ENCODE results near the gene TBC1D8.

Gene TBC1D8

DNA sequence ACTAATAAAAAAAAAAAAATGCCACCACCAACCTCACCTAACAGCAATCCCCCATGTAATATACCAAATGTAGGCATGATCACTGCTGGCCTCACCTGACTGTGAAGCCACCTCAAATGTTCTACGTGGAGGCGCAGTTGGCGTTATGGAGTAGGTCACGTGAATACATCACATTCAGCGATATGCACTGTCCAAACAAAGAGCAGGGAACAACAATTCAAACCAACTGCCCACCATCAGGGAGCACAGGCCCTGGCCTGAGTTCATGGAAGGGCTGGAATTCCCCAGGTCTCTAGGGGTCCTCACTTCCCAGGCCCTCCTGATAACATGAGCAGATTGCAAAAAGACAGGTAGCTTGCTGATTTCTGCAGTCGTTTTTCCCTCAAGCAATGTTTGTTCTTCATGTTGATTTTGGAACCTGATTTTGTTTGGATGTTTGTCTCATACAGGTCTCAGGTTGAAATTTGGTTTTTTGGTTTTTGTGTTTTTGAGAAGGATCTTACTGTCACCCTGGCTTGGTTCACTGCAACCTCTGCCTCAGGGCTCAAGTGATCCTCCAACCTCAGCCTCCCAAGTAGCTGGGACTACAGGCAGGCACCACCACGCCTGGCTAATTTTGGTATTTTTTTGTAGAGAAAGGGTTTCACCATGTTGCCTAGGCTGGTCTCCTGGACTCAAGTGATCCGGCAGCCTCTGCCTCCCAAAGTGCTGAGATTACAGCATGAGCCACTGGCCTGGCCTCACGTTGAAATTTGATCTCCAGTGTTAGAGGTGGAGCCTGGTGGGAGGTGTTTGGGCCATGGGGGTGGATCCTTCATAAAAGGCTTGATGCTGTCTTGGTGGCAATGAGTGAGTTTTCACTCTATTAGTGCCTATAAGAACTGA is 15.5 kb downstream of the TBC1D8 start:
- peak; percentile 31 for DNase-seq (ENCODE audit: low spot score)

DNA sequence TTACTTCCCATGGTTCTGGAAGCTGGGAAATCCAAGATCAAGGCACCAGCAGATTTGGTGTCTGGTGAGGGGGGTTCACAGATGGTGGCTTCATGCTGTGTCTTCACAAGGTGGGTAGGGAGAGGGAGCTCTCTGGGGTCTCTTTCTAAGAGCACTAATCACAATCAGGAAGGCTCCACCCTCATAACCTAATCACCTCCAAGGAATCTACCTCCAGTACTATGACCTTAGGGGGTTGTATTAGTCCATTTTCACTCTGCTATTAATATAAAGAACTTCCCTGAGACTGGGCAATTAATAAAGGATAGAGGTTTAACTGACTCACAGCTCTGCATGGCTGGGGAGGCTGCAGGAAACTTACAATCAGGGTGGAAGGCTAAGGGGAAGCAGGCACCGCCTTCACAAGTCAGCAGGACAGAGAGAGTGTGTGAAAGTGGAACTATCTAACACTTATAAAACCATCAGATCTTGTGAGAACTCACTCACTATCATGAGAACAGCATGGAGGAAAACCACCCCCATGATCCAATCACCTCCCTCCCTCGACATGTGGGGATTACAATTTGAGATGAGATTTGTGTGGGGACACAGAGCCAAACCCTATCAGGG is 17.6 kb downstream of the TBC1D8 start:
- DNase-seq (ENCODE audit: low spot score), result no peak

DNA sequence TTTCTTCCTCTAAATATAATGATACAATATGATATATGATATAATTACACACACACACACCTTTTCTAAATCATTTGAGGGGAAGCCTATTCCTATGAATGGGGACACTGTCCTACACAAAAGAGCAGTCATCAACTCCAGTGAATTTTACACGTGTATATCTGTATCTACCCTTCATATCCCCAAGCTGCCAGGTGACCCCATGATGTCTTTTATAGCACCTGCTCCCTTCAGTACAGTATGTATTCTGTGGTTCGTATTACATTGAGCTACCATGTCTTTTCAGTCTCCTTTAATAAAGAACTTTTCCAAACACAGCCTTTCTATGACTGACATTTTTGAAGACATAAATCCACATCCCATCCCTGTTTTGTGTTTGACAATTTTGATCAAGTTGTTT is 19.0 kb downstream of the TBC1D8 start:
- no peak for DNase-seq (ENCODE audit: low spot score)

DNA sequence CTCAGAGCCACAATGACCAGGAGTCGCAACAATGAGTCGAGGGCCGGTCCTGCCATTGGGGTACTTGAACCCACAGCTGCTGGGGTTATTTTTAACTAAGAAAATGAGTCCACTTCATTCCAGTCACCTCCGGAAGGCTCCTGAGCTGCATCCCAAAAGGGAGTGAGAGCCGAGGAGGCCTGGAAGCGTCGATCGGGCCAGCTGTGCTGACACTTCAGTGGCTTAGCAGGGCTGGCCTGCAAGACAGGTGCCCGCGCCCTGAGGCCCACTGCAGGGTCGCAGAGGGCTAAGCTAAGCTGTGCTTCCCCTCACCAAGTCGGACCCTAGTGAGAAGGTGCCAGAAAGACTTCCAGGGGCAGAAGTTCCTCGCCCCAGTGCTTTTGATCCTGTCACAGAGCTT is 21.1 kb downstream of the TBC1D8 start:
- no peak for DNase-seq (ENCODE audit: low spot score)

DNA sequence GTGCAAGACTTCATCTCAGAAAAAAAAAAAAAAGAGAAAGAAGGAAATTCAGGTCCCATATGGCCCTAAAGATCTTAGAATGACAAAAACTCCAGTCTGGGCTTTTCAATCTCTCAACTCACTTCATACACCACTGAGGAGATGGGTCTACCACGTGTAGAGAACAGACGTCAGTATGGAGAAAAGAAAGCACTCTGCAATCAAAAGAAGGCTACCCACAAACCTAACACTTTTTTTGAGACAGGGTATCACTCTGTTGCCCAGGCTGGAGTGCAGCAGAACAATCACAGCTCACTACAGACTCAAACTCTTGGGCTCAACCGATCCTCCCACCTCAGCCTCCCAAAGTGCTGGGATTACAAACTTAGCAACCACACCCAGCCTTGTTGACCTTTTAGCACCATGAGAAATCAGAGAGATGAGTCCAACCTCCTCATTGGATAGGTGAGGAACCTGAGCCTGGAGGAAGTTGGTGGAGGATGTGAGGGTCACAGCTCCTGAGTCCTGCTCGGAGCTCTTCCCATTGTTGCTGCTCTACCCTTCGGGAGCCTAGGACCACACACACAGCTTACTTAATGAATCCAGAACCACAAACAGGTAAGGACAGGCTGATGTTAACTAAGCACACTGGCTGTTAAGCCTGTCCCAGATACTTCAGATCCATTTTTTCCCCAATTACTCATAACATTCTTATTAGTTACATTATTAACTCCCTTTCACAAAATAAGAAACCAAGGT is 23.7 kb downstream of the TBC1D8 start:
- no peak for DNase-seq (ENCODE audit: low spot score)

DNA sequence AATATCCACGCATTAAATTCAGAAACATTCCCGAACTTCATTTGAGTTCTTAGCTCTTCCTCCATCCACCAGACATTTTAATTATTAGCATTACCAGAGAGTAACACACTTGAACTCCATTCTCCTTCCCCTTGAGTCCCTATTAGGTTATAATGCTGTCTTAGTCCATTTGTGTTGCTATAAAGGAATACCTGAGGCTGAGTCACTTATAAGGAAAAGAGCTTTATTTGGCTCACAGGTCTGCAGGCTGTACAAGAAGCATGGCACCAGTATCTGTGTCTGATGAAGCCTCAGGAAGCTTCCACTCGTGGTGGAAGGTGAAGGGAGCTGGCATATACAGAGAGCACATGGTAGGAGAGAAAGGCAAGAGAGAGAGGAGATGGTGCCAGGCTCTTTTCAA is 25.4 kb downstream of the TBC1D8 start:
- no peak for DNase-seq (ENCODE audit: low spot score)

DNA sequence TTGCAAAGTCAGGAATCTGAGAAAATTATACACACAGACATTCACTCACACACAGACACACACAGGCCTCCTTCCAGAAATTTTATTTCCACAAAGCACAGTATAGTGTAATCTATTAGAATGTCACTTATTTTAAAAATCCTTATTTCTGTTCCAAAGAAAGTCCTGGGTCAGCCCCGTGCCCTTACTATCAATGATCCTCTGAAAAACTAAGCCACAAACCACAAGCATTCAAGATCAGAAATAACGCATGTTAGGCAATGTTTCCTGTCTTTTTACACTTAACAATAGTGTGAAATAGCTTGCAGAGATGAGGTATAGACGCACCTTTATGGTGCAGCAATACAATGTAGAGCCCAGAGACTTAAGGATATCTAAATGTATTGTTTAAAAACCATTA is 25.8 kb downstream of the TBC1D8 start:
- peak; percentile 63 for DNase-seq (ENCODE audit: low spot score)

DNA sequence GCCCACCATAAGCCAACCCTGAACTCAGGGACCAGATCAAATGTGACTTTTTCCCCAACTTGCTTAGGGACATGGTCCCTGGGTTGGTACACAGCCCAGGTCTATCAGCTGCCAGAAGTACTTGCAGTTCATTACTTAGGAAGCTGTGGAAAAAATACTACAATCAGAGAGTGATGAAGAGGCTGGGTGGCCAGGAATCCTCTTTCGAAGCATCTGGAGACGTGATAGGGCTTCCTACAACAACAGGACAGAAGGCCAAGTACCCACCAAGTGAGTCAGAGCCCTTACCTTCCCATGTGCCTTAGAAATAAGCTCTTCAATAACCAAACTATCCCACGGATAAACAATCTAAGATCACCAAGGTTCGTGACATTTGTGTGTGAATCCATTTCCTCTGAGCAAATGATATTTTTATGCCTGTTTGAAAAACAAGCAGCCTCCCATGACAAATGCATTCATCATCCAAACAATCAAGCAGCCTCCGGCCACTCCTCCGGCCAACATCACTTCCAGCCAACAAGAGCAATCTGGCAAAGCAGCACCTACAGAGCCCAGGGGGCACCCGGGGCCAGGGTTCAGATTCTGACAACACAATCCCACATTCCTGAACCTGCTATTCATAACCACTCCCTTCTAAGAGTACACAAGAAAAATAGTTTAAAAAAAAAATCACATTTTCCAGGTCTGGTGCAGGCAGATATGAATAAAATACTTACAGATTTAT is 26.4 kb downstream of the TBC1D8 start:
- peak; percentile 89 for DNase-seq (ENCODE audit: low spot score)

DNA sequence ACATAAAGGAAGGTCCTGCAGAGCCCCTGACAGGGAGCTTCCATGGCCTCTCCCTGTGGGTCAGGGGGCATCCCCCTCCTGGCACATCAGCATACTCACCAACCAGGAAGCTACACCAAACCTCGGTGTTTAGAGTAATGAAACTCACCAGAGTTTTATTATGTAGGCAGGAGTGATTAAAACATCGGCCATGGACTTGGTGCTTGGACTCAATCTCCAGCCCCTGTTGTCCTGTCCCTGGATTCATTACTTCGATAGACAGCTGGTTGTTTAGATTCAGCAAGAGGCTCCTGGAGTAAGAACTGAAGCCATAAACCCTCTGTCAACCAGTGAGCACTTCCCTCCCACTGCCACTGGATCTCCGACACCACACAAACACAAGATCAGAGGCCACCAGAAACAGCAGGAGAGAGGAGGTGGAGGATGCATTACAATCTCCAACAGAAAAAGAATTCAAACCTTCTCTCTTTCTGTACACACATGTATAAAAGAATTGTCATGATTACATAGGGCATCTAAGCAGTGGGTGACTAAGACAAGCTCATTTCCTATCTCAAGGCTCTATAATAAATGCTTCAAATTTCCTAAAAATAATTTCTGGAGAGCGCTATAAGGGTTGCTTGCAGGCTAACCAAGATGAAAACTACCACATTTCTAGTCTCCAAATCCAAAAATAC is 27.2 kb downstream of the TBC1D8 start:
- no peak for DNase-seq (ENCODE audit: low spot score)

DNA sequence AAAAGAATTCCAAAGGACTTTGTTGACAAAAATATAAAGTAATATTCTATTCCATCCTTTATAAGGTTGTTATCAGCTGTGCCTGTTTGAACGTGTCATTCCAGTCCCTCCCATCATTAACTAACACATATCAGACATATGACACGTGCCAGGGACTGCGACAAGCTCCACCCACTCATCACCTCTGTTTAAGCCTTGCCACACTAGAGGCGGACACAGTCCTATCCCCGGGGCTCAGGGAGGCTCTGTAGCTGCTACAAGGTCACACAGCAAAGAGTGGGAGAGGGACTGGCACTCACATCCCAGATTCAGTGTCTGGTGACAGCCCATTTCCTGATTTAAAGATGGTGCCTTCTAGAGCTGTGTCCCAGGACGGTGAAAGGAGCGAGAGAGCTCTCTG is 30.0 kb downstream of the TBC1D8 start:
- peak; percentile 57 for DNase-seq (ENCODE audit: low spot score)

DNA sequence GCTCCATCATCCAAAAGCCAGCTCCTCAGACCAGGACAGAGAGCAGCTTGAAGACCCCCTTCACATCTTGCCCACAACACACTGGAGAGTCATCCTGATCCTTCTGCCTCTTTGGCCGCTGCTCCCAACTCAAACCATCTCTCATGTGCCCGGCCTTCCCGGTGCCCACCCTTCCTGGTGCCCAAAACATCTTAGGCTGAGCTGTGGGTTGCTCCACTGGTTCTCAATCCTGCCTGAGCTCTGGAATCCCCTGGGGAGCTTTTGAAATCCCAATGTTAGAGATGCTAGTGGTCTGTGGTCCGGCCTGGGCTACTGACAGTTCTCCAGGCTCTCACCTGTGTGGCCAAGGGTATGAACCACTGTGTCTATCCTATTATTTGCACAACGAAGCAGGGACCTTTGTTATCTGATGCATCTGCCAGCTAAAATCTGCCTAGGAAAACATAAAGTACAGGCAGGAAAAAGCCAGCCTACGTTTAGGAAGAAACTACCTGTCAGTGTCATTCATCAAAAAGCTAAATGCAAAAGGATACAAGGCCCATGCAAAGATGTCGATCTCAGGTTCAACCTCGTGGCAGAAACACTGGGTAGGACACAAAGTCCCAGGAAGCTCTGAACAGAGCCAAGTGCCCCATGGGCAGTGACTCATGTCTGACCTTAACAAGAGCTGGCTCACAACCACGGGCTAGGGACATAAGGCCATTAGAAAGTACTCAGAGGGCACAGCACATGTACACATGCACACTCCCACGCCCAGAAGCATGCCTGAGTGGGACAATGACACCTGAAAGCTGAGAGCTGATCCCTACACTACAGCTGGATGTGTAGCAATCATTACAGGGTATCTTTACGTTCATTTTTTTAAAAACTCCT is 30.8 kb downstream of the TBC1D8 start:
- peak; percentile 92 for DNase-seq (ENCODE audit: low spot score)

DNA sequence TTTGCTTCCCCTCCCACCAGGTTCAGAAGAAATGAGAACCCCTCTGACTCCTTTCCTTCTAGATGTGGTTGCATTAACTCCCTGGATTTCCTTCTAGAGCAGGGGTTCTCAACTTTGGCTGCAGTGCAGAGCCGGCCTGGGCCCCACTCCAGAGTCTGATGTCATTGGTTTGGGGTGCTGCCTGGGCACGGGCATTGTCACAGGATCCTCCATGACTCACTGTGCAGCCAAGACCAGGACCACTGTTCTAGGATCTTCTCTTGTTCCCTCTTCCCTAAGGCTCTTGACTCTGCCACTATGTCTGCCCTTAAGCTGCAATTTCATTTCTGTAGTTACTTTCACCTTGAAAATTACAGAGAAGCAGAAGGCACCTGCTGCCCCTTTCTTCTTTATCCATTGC is 31.8 kb downstream of the TBC1D8 start:
- no peak for DNase-seq (ENCODE audit: low spot score)

DNA sequence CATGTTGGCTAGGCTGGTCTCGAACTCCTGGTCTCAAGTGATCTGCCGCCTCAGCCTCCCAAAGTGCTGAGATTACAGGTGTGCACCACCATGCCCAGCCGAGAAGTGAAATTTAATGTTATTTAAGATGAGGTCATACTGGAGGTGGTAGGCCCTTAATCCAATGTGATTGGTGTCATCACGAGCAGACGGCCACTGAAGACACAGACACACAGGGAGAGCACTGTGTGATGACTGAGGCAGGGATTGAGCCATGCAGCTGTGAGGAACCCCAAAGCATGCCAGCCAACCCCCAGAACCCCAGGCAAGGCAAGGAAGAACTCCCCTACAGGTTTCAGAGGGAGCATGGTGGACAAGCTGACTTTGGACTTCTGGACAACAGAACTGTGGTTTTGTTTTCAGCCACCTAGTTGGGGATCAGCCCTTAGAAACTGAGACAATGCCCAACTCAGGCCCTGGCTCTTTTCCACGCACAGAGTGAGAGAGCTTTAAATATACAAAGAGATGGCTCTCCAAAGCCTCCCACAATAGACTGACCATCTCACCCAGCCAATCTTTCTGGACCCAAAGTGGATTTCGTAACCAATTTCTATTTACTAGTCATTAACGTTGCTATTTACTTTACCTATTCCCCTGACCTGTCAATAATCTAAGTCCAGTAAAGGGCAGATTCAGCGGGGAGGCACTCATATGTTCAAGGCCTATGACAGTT is 34.2 kb downstream of the TBC1D8 start:
- DNase-seq (ENCODE audit: low spot score), result no peak

DNA sequence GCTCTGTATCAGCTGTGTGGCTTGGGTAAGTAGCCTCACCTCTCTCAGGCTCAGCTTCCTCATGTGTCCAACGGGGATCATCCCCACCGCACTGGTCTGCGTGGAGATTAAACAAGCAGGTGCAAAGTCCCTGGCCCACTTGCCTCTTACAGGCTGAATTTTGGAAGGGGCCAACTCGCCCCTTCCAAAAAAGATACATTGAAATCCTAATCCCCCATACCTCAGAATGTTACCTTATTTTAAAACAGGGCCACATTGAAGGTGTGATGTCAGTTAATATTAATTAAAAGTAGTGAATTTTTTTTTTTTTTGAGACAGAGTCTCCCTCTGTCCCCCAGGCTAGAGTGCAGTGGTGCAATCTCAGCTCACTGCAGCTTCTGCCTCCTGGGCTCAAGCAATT is 34.8 kb downstream of the TBC1D8 start:
- no peak for DNase-seq (ENCODE audit: low spot score)

DNA sequence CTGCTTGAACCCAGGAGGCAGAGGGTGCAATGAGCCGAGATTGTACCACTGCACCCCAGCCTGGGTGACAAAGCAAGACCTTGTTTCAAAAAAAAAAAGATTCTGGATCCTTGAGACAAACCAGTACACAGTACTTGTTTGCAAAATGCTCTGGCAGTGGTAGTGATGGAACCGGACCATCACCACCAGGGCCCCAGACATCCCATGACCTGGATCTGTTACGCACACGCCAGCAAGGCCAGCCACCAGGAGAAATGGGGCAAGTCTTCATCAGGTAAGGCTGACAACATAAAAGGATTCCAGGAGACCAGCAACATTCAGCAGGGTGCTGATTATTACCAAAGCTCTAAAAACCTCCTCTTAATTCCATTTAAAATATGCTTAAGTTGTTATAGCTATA is 35.5 kb downstream of the TBC1D8 start:
- DNase-seq (ENCODE audit: low spot score), result no peak

DNA sequence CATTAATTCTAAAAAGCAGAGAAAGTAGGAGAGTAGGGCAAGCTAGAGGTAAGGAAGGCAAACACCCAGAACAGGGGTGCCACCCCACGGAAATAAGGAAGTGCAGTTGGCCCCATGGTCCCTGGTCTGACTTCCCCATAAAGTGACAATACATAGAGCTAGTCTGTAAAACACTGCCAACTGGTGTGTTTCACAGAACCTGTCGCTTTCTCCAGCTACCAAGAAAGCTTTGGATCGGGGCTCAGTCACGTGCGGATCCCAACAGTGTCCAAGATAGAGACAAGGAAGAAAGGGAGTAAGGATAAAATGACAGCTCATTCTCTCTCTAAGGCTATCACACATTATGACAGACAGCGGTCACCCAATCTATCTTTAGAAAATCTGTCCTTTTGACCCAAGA is 36.4 kb downstream of the TBC1D8 start:
- no peak for DNase-seq (ENCODE audit: low spot score)

DNA sequence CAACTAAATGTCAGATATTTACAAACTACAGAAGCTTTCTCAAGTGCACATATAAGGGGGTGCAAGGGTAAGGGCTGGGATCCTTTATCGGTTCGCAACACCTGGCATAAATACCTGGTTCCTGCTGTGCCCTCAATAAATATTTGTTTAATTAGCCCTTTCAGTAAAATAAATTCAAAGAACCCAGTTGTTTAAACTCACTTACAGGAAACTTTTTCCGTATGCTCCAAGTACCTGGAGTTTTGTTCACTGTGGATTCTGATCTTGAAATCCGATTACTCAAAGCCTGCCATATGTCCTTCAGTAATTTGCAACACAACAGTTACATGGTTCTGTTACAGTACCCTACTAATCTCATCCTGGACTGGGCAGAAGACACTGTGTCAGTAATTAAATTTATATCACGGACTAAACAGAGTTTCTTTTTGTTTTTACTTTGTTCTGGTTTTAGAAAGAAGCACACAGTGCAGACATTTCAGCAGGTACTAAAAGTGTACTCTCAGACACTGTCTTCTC is 36.9 kb downstream of the TBC1D8 start:
- no peak for DNase-seq (ENCODE audit: low spot score)

DNA sequence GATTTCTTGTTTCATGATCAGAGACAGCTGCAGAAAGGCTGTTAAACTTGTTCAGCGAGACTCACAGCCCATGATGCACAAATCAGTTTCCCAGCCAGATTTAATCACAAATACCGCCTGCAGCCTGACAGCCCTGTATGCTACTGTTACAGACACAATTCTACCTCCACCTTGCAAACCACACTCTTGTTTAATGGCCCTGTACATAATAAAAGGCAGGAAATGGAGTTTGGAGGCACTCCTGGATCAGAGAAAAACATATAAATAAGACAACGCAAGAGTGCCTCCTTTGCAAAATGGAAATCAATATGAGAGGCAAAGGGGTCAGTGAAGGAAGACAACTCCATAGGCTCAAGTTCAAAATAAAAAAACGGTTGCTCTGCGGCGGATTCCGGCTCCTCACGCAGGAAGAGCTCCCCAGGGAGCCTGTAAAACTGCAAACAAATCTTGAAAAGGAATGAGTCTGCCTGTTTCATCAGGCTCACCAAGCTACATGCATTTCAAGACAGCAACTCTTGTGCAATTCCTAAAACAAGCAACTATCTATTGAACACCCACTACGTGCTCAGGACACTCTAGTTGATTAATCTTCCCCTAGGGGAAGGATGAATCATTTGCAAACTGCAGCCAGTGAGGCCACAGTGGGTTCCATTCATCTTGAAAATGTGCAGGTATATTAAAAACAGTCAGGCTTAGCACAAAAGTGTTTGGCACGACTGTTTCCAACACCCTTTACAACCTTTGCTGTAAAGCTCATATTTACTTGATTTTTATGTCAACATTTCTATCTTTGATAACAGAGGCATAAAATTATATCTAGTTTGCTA is 37.5 kb downstream of the TBC1D8 start:
- DNase-seq (ENCODE audit: low spot score), result peak; percentile 25

DNA sequence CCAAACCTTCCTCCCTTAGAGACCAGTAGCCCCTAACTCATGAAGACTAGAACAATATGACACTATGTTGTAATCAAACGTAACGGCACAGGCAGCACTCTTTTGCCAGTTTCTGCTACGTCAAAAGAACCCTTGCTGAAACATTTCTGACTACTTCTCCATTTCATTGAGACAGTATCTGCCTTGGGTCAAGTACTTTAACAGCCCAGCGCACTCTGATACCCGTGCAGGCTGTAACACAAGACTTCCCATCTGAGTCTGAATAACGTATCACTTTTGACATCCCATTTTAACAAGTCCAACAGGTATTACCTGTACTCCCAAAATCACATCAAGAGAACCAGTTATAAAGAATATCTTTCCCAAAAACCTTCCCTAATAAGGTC is 38.4 kb downstream of the TBC1D8 start:
- no peak for DNase-seq (ENCODE audit: low spot score)

Data from SW480 (cell line).